Upper lobe of left lung (tissue), 4 donors: ENCODE data around the gene CELF1.

Experiments
- CTCF ChIP-seq, 6 experiments: fragments of 450-650 bp in 4 of 6; fragments of 200-600 bp in 2 of 6; sonication (generic) in 2 of 6; IDR thresholded peaks; one replicate each; pipeline ENCODE4 v1.5.1; 2016 to 2019; ENCODE audit warnings: antibody characterized with exemption in 6 of 6
- EP300 ChIP-seq, 4 donors: sonication (generic); formaldehyde crosslinking; IDR thresholded peaks; one replicate each; pipeline ENCODE4 v1.5.1; 2017; ENCODE audit warnings: antibody characterized with exemption in 4 of 4, control low read depth in 2 of 4
- POLR2A ChIP-seq, 4 donors: fragments of 450-650 bp; IDR thresholded peaks; one replicate each; pipeline ENCODE4 v1.5.1; 2016 to 2017; ENCODE audit warnings: antibody characterized with exemption in 4 of 4, mild to moderate bottlenecking in 2 of 4

- TF ChIP-seq EP300 (IDR thresholded peaks at IDR 0.05): no peak
- no peak for TF ChIP-seq CTCF (IDR thresholded peaks at IDR 0.05)
- no peak for TF ChIP-seq POLR2A (IDR thresholded peaks at IDR 0.05)
Observed at GRCh38 chr11:47418454-47419259, 134.3 kb downstream of the CELF1 start.
